Liver (tissue), 3 donors: ENCODE data around the gene LCN2.

ENCODE experiments used
- CTCF ChIP-seq: fragments of 150-350 bp; IDR thresholded peaks from 2 replicates; pipeline ENCODE4 v1.5.1; 2017; ENCODE audit warnings: improper control_type of control experiment, low read depth, low read length; ENCODE audit not compliant: missing input control
- GABPA ChIP-seq, 2 donors: IDR thresholded peaks in 1 of 2; conservative IDR thresholded peaks in 1 of 2; 2 replicates each; pipeline ENCODE4 v1.6.1; 2016; ENCODE audit warnings: antibody characterized with exemption in 2 of 2, mild to moderate bottlenecking in 1 of 2, moderate library complexity in 1 of 2
- JUND ChIP-seq, 2 donors: IDR thresholded peaks; 2 replicates each; pipeline ENCODE4 v1.6.1; 2016; ENCODE audit warnings: antibody characterized with exemption in 2 of 2
- MAX ChIP-seq: IDR thresholded peaks from 2 replicates; pipeline ENCODE4 v1.6.1; 2016; ENCODE audit warnings: antibody characterized with exemption
- TAF1 ChIP-seq: conservative IDR thresholded peaks from 2 replicates; pipeline ENCODE4 v1.6.1; 2016; ENCODE audit warnings: antibody characterized with exemption, mild to moderate bottlenecking
- TF ChIP-seq, protein P1 (sequence below): IDR thresholded peaks from 2 replicates; pipeline ENCODE4 v1.6.1; 2016; ENCODE audit warnings: antibody characterized with exemption
- donor health status: healthy.
- donor health status: healthy.

DNA sequence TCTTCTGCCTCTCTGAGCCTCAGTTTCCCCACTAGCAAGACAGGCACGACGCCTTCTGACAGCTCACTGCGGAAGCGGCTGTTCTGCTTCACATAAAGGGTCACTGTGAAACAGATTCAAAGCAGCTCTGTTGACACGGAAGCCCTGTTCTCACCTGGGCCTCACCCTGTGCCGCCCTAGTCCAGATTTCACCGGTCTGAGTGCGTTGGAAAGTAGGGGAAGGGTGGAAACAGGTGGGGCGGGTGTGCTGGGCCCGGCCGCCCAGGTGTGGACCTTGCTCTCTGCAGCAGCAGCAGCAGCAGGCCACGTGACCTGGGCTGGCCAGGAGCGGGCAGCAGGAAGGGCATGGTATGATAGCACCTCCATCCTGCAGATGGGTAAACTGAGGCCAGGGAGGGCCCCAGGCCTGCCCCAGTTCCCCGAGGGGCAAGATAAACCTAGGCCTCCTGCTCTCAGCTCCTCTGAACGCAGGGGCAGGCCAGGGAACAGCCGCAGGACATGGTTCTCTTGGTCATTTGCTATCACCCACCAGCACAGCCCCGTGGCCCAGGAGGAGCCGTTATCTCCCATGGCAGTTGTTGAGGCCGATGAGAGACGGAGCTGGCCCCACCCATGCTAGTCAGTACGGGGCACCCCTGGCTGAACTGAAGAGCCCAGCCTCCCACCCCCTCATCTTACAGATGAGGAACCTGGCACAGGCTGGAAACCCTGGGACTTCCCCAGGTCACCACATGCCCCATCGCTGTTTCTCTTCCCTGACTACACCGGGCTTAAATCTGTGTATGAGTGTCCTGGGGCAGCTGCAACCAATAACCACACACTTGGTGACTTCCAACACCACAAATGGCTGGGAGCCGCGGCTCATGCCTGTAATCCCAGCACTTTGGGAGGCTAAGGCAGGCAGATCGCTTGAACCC, 33.8 kb upstream of the LCN2 start:
- TF ChIP-seq MAX (peak; percentile 94), CTCF (no peak), JUND (IDR thresholded peaks at IDR 0.05) (peak in 1 of 2 donors; percentile 63), TAF1 (no peak), GABPA (IDR thresholded peaks at IDR 0.05 in 1 of 2, conservative IDR thresholded peaks at IDR 0.05 in 1 of 2) (peak in 1 of 2 donors; percentile 63)
- TF ChIP-seq, protein P1, sequence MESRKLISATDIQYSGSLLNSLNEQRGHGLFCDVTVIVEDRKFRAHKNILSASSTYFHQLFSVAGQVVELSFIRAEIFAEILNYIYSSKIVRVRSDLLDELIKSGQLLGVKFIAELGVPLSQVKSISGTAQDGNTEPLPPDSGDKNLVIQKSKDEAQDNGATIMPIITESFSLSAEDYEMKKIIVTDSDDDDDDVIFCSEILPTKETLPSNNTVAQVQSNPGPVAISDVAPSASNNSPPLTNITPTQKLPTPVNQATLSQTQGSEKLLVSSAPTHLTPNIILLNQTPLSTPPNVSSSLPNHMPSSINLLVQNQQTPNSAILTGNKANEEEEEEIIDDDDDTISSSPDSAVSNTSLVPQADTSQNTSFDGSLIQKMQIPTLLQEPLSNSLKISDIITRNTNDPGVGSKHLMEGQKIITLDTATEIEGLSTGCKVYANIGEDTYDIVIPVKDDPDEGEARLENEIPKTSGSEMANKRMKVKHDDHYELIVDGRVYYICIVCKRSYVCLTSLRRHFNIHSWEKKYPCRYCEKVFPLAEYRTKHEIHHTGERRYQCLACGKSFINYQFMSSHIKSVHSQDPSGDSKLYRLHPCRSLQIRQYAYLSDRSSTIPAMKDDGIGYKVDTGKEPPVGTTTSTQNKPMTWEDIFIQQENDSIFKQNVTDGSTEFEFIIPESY, result peak; percentile 90
